ENCODE data around the gene ZNF799.
"Not testable (repeated sequence)": the region's sequence is repeated elsewhere in the genome, so short reads cannot be mapped to it uniquely, and the experiment has no call there.

The ZNF799 gene

GRCh38 chr19:12400633-12401502 is at the start of gene ZNF799:
TSS of gene ZNF799 (minus strand) at chr19:12401271. CDS start at chr19:12401070, 201 bp downstream.
- peak; percentile 44 to 67 for DNase-seq (ENCODE audit: low read depth in 2 of 2)

GRCh38 chr19:12450844-12451243 is 49.8 kb upstream of the ZNF799 start:
- no peak for DNase-seq (ENCODE audit: low read depth in 2 of 2)

- DNase-seq (ENCODE audit: low read depth in 2 of 2): no peak
Measured at GRCh38 chr19:12448808-12449207, 47.7 kb upstream of the ZNF799 start.

- peak; percentile 95 to 98 for DNase-seq (ENCODE audit: low read depth in 2 of 2)
Measured at GRCh38 chr19:12440541-12441316, 39.7 kb upstream of the ZNF799 start, which contains the start of gene ZNF443. TSS of gene ZNF443 (minus strand) at chr19:12441021. CDS start at chr19:12440914, 107 bp downstream.

GRCh38 chr19:12439686-12440540 is 38.8 kb upstream of the ZNF799 start:
- DNase-seq (ENCODE audit: low read depth in 2 of 2): peak in 1 of 2 donors; percentile 21

GRCh38 chr19:12430726-12431299 is 29.7 kb upstream of the ZNF799 start:
- DNase-seq (ENCODE audit: low read depth in 2 of 2): not testable (repeated sequence)

GRCh38 chr19:12425888-12426274 is 24.8 kb upstream of the ZNF799 start:
- no peak for DNase-seq (ENCODE audit: low read depth in 2 of 2)

- no peak for DNase-seq (ENCODE audit: low read depth in 2 of 2)
Measured at GRCh38 chr19:12425236-12425887, 24.3 kb upstream of the ZNF799 start.

- DNase-seq (ENCODE audit: low read depth in 2 of 2): not testable (repeated sequence)
Measured at GRCh38 chr19:12417273-12417672, 16.2 kb upstream of the ZNF799 start.

GRCh38 chr19:12411893-12412292 is 10.8 kb upstream of the ZNF799 start:
- no peak for DNase-seq (ENCODE audit: low read depth in 2 of 2)

- not testable (repeated sequence) for DNase-seq (ENCODE audit: low read depth in 2 of 2)
Measured at GRCh38 chr19:12399901-12400632, 1.0 kb downstream of the ZNF799 start.

GRCh38 chr19:12391148-12391547 is 9.9 kb downstream of the ZNF799 start:
- not testable (repeated sequence) for DNase-seq (ENCODE audit: low read depth in 2 of 2)

- DNase-seq (ENCODE audit: low read depth in 2 of 2): not testable (repeated sequence)
Measured at GRCh38 chr19:12386365-12386764, 14.7 kb downstream of the ZNF799 start.

- no peak for DNase-seq (ENCODE audit: low read depth in 2 of 2)
Measured at GRCh38 chr19:12380444-12380737, 20.7 kb downstream of the ZNF799 start.

GRCh38 chr19:12379732-12380443 is 21.2 kb downstream of the ZNF799 start:
- DNase-seq (ENCODE audit: low read depth in 2 of 2): no peak

GRCh38 chr19:12374026-12374425 is 27.0 kb downstream of the ZNF799 start:
- no peak for DNase-seq (ENCODE audit: low read depth in 2 of 2)

- DNase-seq (ENCODE audit: low read depth in 2 of 2): peak; percentile 63 to 64
Measured at GRCh38 chr19:12365236-12366162, 35.6 kb downstream of the ZNF799 start, which contains the start of gene ZNF442. TSS of gene ZNF442 (minus strand) at chr19:12365683. CDS start at chr19:12363631, 2,052 bp downstream.
